Cardiac muscle cell (in vitro differentiated cells and primary cell): ENCODE measurements around the gene SLC22A3. TPM values are rescaled to one million over a fixed set of nuclear protein-coding genes. Genes with fewer than 3 reads are reported as not detected.
"Not testable (repeated sequence)": the region's sequence is repeated elsewhere in the genome, so short reads cannot be mapped to it uniquely, and the experiment has no call there.

Experiments used
- DNase-seq, 2 donors: peaks; one replicate each; pipeline versions ENCODE4 v3.0.0 to v3.0.0-alpha.2; 2010 to 2017; ENCODE audit warnings: low read depth in 1 of 2, low spot score in 1 of 2
- H3K27ac ChIP-seq: fragments of 200-600 bp; sonication (generic); 2 replicates; pipeline ENCODE4 v1.5.1; 2016
- H3K27me3 ChIP-seq: fragments of 200-600 bp; sonication (generic); 2 replicates; pipeline ENCODE4 v1.6.0; 2016; ENCODE audit warnings: control low read depth
- H3K36me3 ChIP-seq: fragments of 200-600 bp; sonication (generic); 2 replicates; pipeline ENCODE4 v1.5.1; 2016; ENCODE audit warnings: control low read depth
- H3K4me1 ChIP-seq: fragments of 200-600 bp; sonication (generic); 2 replicates; pipeline ENCODE4 v1.8.1; 2017; ENCODE audit warnings: low read depth, mild to moderate bottlenecking, mixed run types
- H3K4me3 ChIP-seq: fragments of 200-600 bp; sonication (generic); 2 replicates; pipeline ENCODE4 v1.5.1; 2016; ENCODE audit warnings: mild to moderate bottlenecking
- H3K9me3 ChIP-seq: fragments of 200-600 bp; sonication (generic); 2 replicates; pipeline ENCODE4 v1.5.1; 2017; ENCODE audit warnings: low read depth, mild to moderate bottlenecking, control low read depth
- CTCF ChIP-seq: IDR thresholded peaks from 2 replicates; pipeline ENCODE4 v1.5.1; 2012; ENCODE audit warnings: low read depth, mild to moderate bottlenecking, low read length
- polyA plus RNA-seq: library from polyadenylated mRNA; unstranded; fragments of >200 nt; fragmentation: Nextera tagmentation; extraction: Ambion mirVana; gene quantifications from 2 replicates; pipeline ENCODE4 v1.2.1, GENCODE V29; 2016
- total RNA-seq: library from RNA; depleted of rRNA; stranded (reverse); fragments of >200 nt; gene quantifications from 2 replicates; pipeline ENCODE4 v1.2.3, GENCODE V29; 2016

SLC22A3 gene
- total and polyA plus RNA-seq, 2 experiments from 2014 or later, result 0.74 TPM; not detected in 1

GRCh38 chr6:160363016-160363996 lies 15.1 kb downstream of the SLC22A3 start:
- no peak for DNase-seq
- Histone ChIP-seq H3K27ac (no peak overlapping the region), H3K27me3 (no peaks in the 10 kb centered on the region), H3K9me3 (no peaks in the 10 kb centered on the region), H3K4me1 (no peaks in the 10 kb centered on the region), H3K4me3 (no peak overlapping the region), H3K36me3 (no peaks in the 10 kb centered on the region)
- no peak for TF ChIP-seq CTCF

DNA sequence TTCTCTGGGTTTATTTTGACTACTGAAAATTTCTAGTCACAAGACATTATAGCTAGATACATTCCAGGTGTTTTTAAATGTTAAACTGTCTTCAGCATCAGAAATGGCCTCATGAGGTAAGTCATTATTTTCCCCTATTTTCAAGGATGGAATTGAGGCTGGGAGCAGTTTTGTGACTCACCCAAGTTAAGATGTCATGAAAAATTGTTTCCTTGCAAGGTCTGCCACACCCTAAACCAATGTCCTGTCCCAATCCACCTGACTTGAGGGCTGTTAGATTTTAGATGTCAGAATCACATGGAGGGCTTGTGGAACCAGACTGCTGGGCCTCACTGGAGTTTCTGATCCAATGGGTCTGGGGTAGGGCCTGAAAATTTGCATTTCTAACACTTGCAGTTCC lies 16.9 kb downstream of the SLC22A3 start:
- Histone ChIP-seq H3K4me1 (no peaks in the 10 kb centered on the region), H3K27me3 (no peaks in the 10 kb centered on the region), H3K27ac (no peak overlapping the region), H3K36me3 (no peaks in the 10 kb centered on the region), H3K9me3 (no peaks in the 10 kb centered on the region), H3K4me3 (no peak overlapping the region)
- no peak for TF ChIP-seq CTCF
- no peak for DNase-seq

DNA sequence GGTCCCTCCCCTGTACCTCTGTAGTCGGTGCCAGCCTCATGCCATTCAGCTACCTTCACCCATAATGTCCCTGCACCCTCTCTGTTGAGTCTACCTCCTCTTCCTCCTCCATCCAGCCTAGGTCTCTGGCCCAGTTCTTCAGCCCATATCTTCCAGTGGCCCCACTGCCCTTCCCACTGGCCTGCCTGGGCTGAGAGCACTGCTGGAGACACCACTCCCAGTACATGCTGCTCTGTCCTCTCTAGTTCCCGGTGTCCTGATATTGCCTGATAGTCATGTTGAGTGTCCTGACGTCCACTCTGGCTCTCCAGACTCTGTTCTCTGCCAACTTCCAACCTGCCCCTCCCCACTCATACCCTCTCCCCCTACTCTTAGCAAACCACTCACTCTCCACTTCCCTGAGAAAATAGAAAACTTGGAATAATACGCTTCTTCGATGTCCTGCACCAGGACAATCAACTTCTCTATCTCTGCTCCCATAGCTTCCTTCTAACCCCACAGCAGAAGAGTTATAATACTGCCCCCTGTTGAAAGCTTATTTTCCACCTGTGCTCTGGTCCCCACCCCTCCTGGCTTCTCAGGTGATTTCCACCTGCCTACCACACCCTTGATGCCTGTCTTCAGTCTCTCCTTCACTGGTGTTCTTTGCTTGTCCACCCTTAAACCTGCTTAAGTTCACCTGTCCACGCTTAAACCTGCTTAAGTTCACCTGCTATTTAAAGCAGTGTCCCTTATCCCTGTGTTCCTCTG lies 19.8 kb downstream of the SLC22A3 start:
- no peak for DNase-seq

DNA sequence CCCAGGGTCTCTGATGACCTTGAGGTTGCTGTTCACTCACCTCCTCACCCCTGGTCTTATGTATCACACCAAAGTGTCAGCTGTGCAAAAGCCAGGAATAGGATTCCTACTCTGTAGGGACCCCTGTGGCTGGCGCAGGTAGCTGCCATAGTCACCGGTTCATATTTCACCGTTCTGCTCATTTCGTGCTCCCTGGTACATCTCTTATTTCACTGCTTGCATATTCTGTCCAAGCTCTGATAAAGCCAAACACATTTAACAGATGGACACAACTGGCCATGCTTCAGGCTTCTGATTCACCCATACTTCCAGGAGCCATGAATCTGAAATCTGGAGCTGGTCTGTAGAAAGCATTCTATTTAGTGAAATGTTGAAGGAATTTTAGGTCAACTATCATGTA lies 20.5 kb downstream of the SLC22A3 start:
- no peak for TF ChIP-seq CTCF
- Histone ChIP-seq H3K36me3 (no peaks in the 10 kb centered on the region), H3K4me1 (no peaks in the 10 kb centered on the region), H3K9me3 (no peaks in the 10 kb centered on the region), H3K27ac (no peak overlapping the region), H3K27me3 (no peaks in the 10 kb centered on the region), H3K4me3 (no peak overlapping the region)
- no peak for DNase-seq

More for the DNA sequence above, 19.8 kb downstream of the SLC22A3 start:
- Histone ChIP-seq H3K36me3 (no peaks in the 10 kb centered on the region), H3K4me3 (no peak overlapping the region), H3K27ac (no peak overlapping the region), H3K27me3 (no peaks in the 10 kb centered on the region), H3K4me1 (no peaks in the 10 kb centered on the region), H3K9me3 (no peaks in the 10 kb centered on the region)
- no peak for TF ChIP-seq CTCF

- H3K4me3 ChIP-seq, H3K4me1 ChIP-seq, H3K9me3 ChIP-seq, H3K27me3 ChIP-seq, DNase-seq, H3K27ac ChIP-seq, H3K36me3 ChIP-seq: not testable (repeated sequence)
Measured at GRCh38 chr6:160373601-160374000, 25.4 kb downstream of the SLC22A3 start.
